Measurements from ENCODE around the gene LILRA6.

The LILRA6 gene

GRCh38 chr19:54204767-54205468, 37.7 kb downstream of the LILRA6 start:
- H2BK5ac ChIP-seq (ENCODE audit: low read length) = no peak overlapping the region
- H3K4ac ChIP-seq (ENCODE audit: low read depth, low read length) = no peak overlapping the region
- H3K27ac ChIP-seq (ENCODE audit: low read depth, low read length) = no peak overlapping the region
- WGBS (ENCODE audit: extremely low coverage, insufficient coverage, low lambda C conversion rate) = no CpG with 5 or more reads among the region's 4 CpGs
- H3K4me1 ChIP-seq (ENCODE audit: control insufficient read depth, low read depth, low read length) = peaks cover 5% of the 10 kb centered on the region
- H2BK120ac ChIP-seq (ENCODE audit: low read depth, low read length) = no peak overlapping the region
- peaks cover 43% of the 10 kb centered on the region for H3K36me3 ChIP-seq (ENCODE audit: control insufficient read depth, insufficient read depth, low read length)
- H4K5ac ChIP-seq (ENCODE audit: low read length) = no peak overlapping the region
- H3K23ac ChIP-seq (ENCODE audit: low read length) = no peak overlapping the region
- peak overlapping the region; percentile 64 for H3K9ac ChIP-seq (ENCODE audit: low read length)
- H3K56ac ChIP-seq (ENCODE audit: low read length) = no peak overlapping the region
- H3K18ac ChIP-seq (ENCODE audit: low read length) = no peak overlapping the region
- H2AK5ac ChIP-seq (ENCODE audit: low read length) = no peak overlapping the region
- peaks cover 68% of the 10 kb centered on the region for H3K79me2 ChIP-seq (ENCODE audit: control insufficient read depth, insufficient read depth, low read length)
- H4K8ac ChIP-seq (ENCODE audit: low read depth, low read length) = no peak overlapping the region
- no peak for DNase-seq
- no peak overlapping the region for H3K4me3 ChIP-seq (ENCODE audit: low read length)
- H3K27me3 ChIP-seq (ENCODE audit: insufficient read depth, low read length, poor library complexity) = no peaks in the 10 kb centered on the region
- peak overlapping the region; percentile 2 for H3K4me2 ChIP-seq (ENCODE audit: low read length)
- H2BK15ac ChIP-seq (replicated peaks; ENCODE audit: low read depth) = no peak overlapping the region
- H3K79me1 ChIP-seq (ENCODE audit: low read length) = peaks cover 19% of the 10 kb centered on the region

DNA sequence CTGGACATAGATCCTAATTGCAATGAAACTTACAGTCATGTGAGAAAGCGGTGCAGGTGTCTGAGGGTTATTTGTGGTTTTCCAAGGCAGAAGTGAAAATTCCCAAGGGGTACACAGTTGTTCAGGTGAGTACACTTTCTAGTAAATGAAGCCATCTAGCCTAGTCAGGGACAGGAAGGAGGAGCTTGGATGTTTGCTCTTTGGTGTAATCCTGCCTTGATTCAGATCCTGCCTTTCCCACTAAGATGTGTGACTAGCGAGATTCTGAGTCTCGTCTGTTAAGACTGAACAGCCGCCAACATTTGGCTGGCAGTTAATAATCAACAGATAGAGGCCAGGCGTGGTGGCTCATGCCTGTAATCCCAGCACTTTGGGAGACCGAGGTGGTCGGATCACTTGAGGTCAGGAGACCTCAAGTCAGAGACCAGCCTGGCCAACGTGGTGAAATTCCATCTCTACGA, 39.4 kb downstream of the LILRA6 start:
- Histone ChIP-seq H2AK5ac (ENCODE audit: low read length) (no peak overlapping the region), H3K9ac (ENCODE audit: low read length) (peak overlapping the region; percentile 100), H3K79me1 (ENCODE audit: low read length) (peaks cover 19% of the 10 kb centered on the region), H3K18ac (ENCODE audit: low read length) (no peak overlapping the region), H2BK5ac (ENCODE audit: low read length) (no peak overlapping the region), H3K79me2 (ENCODE audit: control insufficient read depth, insufficient read depth, low read length) (peaks cover 64% of the 10 kb centered on the region), H3K56ac (ENCODE audit: low read length) (peak overlapping the region; percentile 100), H2BK15ac (replicated peaks; ENCODE audit: low read depth) (no peak overlapping the region), H4K8ac (ENCODE audit: low read depth, low read length) (no peak overlapping the region), H3K4me1 (ENCODE audit: control insufficient read depth, low read depth, low read length) (peaks cover 5% of the 10 kb centered on the region), H4K5ac (ENCODE audit: low read length) (no peak overlapping the region), H3K27me3 (ENCODE audit: insufficient read depth, low read length, poor library complexity) (no peaks in the 10 kb centered on the region), H3K4me3 (ENCODE audit: low read length) (peak overlapping the region; percentile 15), H3K23ac (ENCODE audit: low read length) (no peak overlapping the region), H3K4ac (ENCODE audit: low read depth, low read length) (no peak overlapping the region), H3K36me3 (ENCODE audit: control insufficient read depth, insufficient read depth, low read length) (peaks cover 42% of the 10 kb centered on the region), H3K27ac (ENCODE audit: low read depth, low read length) (no peak overlapping the region), H3K4me2 (ENCODE audit: low read length) (peak overlapping the region; percentile 62), H2BK120ac (ENCODE audit: low read depth, low read length) (no peak overlapping the region)
- no CpG with 5 or more reads among the region's 9 CpGs for WGBS (ENCODE audit: extremely low coverage, insufficient coverage, low lambda C conversion rate)
- DNase-seq = no peak

GRCh38 chr19:54201980-54202379, 40.6 kb downstream of the LILRA6 start:
- Histone ChIP-seq H3K18ac (ENCODE audit: low read length) (no peak overlapping the region), H2BK120ac (ENCODE audit: low read depth, low read length) (no peak overlapping the region), H2AK5ac (ENCODE audit: low read length) (no peak overlapping the region), H3K79me2 (ENCODE audit: control insufficient read depth, insufficient read depth, low read length) (peaks cover 62% of the 10 kb centered on the region), H3K27me3 (ENCODE audit: insufficient read depth, low read length, poor library complexity) (no peaks in the 10 kb centered on the region), H4K5ac (ENCODE audit: low read length) (no peak overlapping the region), H4K8ac (ENCODE audit: low read depth, low read length) (no peak overlapping the region), H3K27ac (ENCODE audit: low read depth, low read length) (no peak overlapping the region), H3K4ac (ENCODE audit: low read depth, low read length) (no peak overlapping the region), H3K23ac (ENCODE audit: low read length) (no peak overlapping the region), H3K4me2 (ENCODE audit: low read length) (peak overlapping the region; percentile 62), H3K56ac (ENCODE audit: low read length) (peak overlapping the region; percentile 100), H3K36me3 (ENCODE audit: control insufficient read depth, insufficient read depth, low read length) (peaks cover 35% of the 10 kb centered on the region), H3K79me1 (ENCODE audit: low read length) (peaks cover 12% of the 10 kb centered on the region), H2BK15ac (replicated peaks; ENCODE audit: low read depth) (no peak overlapping the region), H3K4me1 (ENCODE audit: control insufficient read depth, low read depth, low read length) (peaks cover 5% of the 10 kb centered on the region), H3K4me3 (ENCODE audit: low read length) (peak overlapping the region; percentile 100), H2BK5ac (ENCODE audit: low read length) (no peak overlapping the region), H3K9ac (ENCODE audit: low read length) (peak overlapping the region; percentile 100)
- WGBS (ENCODE audit: extremely low coverage, insufficient coverage, low lambda C conversion rate) = no CpG with 5 or more reads among the region's 13 CpGs
- no peak for DNase-seq

DNA sequence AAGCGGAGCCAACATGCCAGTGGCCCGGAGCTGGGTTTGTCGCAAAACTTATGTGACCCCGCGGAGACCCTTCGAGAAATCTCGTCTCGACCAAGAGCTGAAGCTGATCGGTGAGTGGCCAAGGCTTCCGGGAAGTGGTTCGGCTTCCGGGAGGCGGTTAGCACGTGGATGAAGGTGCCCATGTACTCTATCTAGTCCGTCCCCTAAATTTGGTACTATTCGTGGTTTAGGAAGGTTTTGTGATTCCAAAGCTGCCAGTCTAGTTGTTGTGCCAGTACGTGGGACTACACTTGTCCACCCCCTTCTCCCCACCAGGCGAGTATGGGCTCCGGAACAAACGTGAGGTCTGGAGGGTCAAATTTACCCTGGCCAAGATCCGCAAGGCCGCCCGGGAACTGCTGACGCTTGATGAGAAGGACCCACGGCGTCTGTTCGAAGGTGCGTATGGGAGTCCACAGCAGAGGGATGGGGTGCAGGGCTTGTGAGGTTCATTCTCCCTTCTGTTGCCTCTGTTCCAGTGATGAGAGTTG, 41.4 kb downstream of the LILRA6 start:
- no CpG with 5 or more reads among the region's 28 CpGs for WGBS (ENCODE audit: extremely low coverage, insufficient coverage, low lambda C conversion rate)
- Histone ChIP-seq H3K23ac (ENCODE audit: low read length) (no peak overlapping the region), H3K27ac (ENCODE audit: low read depth, low read length) (peak overlapping the region; percentile 65), H3K79me1 (ENCODE audit: low read length) (peaks cover 8% of the 10 kb centered on the region), H4K8ac (ENCODE audit: low read depth, low read length) (no peak overlapping the region), H3K9ac (ENCODE audit: low read length) (peak overlapping the region; percentile 100), H3K56ac (ENCODE audit: low read length) (peak overlapping the region; percentile 100), H2BK120ac (ENCODE audit: low read depth, low read length) (no peak overlapping the region), H3K4ac (ENCODE audit: low read depth, low read length) (peak overlapping the region; percentile 63), H2BK15ac (replicated peaks; ENCODE audit: low read depth) (no peak overlapping the region), H4K5ac (ENCODE audit: low read length) (no peak overlapping the region), H3K18ac (ENCODE audit: low read length) (peak overlapping the region; percentile 45), H3K4me2 (ENCODE audit: low read length) (peak overlapping the region; percentile 62), H3K27me3 (ENCODE audit: insufficient read depth, low read length, poor library complexity) (no peaks in the 10 kb centered on the region), H3K4me3 (ENCODE audit: low read length) (peak overlapping the region; percentile 100), H3K4me1 (ENCODE audit: control insufficient read depth, low read depth, low read length) (peaks cover 5% of the 10 kb centered on the region), H2BK5ac (ENCODE audit: low read length) (peak overlapping the region; percentile 8), H2AK5ac (ENCODE audit: low read length) (no peak overlapping the region), H3K79me2 (ENCODE audit: control insufficient read depth, insufficient read depth, low read length) (peaks cover 55% of the 10 kb centered on the region), H3K36me3 (ENCODE audit: control insufficient read depth, insufficient read depth, low read length) (peaks cover 28% of the 10 kb centered on the region)
- no peak for DNase-seq

DNA sequence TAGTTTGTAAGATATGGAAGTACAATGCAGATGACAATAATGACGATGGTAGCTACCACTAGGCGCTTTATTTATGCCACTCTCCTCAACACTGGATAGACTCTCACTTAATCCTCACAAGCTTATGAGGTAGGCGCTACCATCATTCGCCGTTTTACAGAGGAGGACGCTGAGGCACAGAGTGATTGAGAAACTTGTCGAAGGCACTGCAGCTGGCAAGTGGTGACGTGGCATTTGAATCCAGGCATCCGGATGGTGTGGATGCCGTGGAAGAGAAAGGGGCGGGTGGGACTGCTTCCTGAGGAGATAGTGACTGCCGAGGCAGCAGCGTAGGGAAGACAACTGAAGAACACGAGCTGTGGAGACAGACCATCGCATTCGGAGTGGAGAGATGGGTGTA, 43.2 kb downstream of the LILRA6 start:
- Histone ChIP-seq H3K4me2 (ENCODE audit: low read length) (no peak overlapping the region), H3K9ac (ENCODE audit: low read length) (no peak overlapping the region), H3K36me3 (ENCODE audit: control insufficient read depth, insufficient read depth, low read length) (peaks cover 23% of the 10 kb centered on the region), H2BK120ac (ENCODE audit: low read depth, low read length) (no peak overlapping the region), H3K56ac (ENCODE audit: low read length) (no peak overlapping the region), H3K27me3 (ENCODE audit: insufficient read depth, low read length, poor library complexity) (no peaks in the 10 kb centered on the region), H3K79me2 (ENCODE audit: control insufficient read depth, insufficient read depth, low read length) (peaks cover 37% of the 10 kb centered on the region), H3K4me3 (ENCODE audit: low read length) (no peak overlapping the region), H3K18ac (ENCODE audit: low read length) (no peak overlapping the region), H3K27ac (ENCODE audit: low read depth, low read length) (no peak overlapping the region), H3K4me1 (ENCODE audit: control insufficient read depth, low read depth, low read length) (peaks cover 5% of the 10 kb centered on the region), H3K23ac (ENCODE audit: low read length) (no peak overlapping the region), H2BK5ac (ENCODE audit: low read length) (no peak overlapping the region), H4K8ac (ENCODE audit: low read depth, low read length) (no peak overlapping the region), H4K5ac (ENCODE audit: low read length) (no peak overlapping the region), H3K4ac (ENCODE audit: low read depth, low read length) (no peak overlapping the region), H3K79me1 (ENCODE audit: low read length) (peaks cover 2% of the 10 kb centered on the region), H2BK15ac (replicated peaks; ENCODE audit: low read depth) (no peak overlapping the region), H2AK5ac (ENCODE audit: low read length) (no peak overlapping the region)
- DNase-seq = no peak
- WGBS (ENCODE audit: extremely low coverage, insufficient coverage, low lambda C conversion rate) = no CpG with 5 or more reads among the region's 16 CpGs
